Neural progenitor cell (in vitro differentiated cells): ENCODE results near the gene OSGIN1. TPM values are rescaled to one million over a fixed set of nuclear protein-coding genes. Genes with fewer than 3 reads are reported as not detected.
A peak's percentile ranks its signal among the peaks of the same experiment; 100 is the strongest.

Experiments
- DNase-seq: peaks from one replicate; pipeline ENCODE4 v3.0.0-alpha.2; 2016; ENCODE audit warnings: low spot score
- H2AFZ ChIP-seq: fragments of 200-600 bp; sonication (generic); replicated peaks from 2 replicates; pipeline ENCODE4 v1.6.1; 2016; ENCODE audit warnings: antibody characterized with exemption
- H3F3A ChIP-seq: fragments of 200-600 bp; sonication (generic); 2 replicates; pipeline ENCODE4 v1.6.1; 2016; ENCODE audit warnings: antibody characterized with exemption, low read depth
- H3K27ac ChIP-seq: fragments of 200-600 bp; sonication (generic); 2 replicates; pipeline ENCODE4 v1.5.1; 2016; ENCODE audit warnings: mild to moderate bottlenecking
- H3K27me3 ChIP-seq: fragments of 200-600 bp; sonication (generic); 2 replicates; pipeline ENCODE4 v1.6.1; 2016; ENCODE audit warnings: mild to moderate bottlenecking, moderate library complexity
- H3K36me3 ChIP-seq: fragments of 200-600 bp; sonication (generic); 2 replicates; pipeline ENCODE4 v1.5.1; 2016
- H3K4me1 ChIP-seq: fragments of 200-600 bp; sonication (generic); 2 replicates; pipeline ENCODE4 v1.6.1; 2016; ENCODE audit warnings: mixed run types
- H3K4me2 ChIP-seq: fragments of 200-600 bp; sonication (generic); 2 replicates; pipeline ENCODE4 v1.6.1; 2016
- H3K4me3 ChIP-seq: fragments of 200-600 bp; sonication (generic); 2 replicates; pipeline ENCODE4 v1.5.1; 2016
- H3K79me2 ChIP-seq: fragments of 200-600 bp; sonication (generic); 2 replicates; pipeline ENCODE4 v1.6.1; 2016; ENCODE audit warnings: low read depth
- H3K9ac ChIP-seq: fragments of 200-600 bp; sonication (generic); 2 replicates; pipeline ENCODE4 v1.6.1; 2016
- H3K9me3 ChIP-seq: fragments of 200-600 bp; sonication (generic); 2 replicates; pipeline ENCODE4 v1.5.1; 2016; ENCODE audit warnings: low read depth
- H4K20me1 ChIP-seq: fragments of 200-600 bp; sonication (generic); 2 replicates; pipeline ENCODE4 v1.6.1; 2016; ENCODE audit warnings: low read depth
- H3K27ac Mint-ChIP-seq: 3 replicates; pipeline ENCODE4 v1.8.0; 2021; ENCODE audit warnings: mixed read lengths
- H3K27me3 Mint-ChIP-seq: 2 replicates; pipeline ENCODE4 v1.8.0; 2022; ENCODE audit warnings: low read depth, mild to moderate bottlenecking, inconsistent platforms, moderate library complexity, mixed read lengths; ENCODE audit not compliant: insufficient read depth
- H3K36me3 Mint-ChIP-seq: 3 replicates; pipeline ENCODE4 v1.8.0; 2021; ENCODE audit warnings: mixed read lengths
- H3K4me1 Mint-ChIP-seq: 3 replicates; pipeline ENCODE4 v1.8.0; 2021; ENCODE audit warnings: mixed read lengths
- H3K4me3 Mint-ChIP-seq: 3 replicates; pipeline ENCODE4 v1.8.0; 2021; ENCODE audit warnings: mild to moderate bottlenecking, moderate library complexity, mixed read lengths
- H3K9me3 Mint-ChIP-seq: 3 replicates; pipeline ENCODE4 v1.8.0; 2020; ENCODE audit warnings: mixed read lengths
- CTCF ChIP-seq: fragments of 200-600 bp; sonication (generic); IDR thresholded peaks from 2 replicates; pipeline ENCODE4 v1.5.1; 2017; ENCODE audit warnings: antibody characterized with exemption, mild to moderate bottlenecking
- EZH2 ChIP-seq: fragments of 200-600 bp; sonication (generic); IDR thresholded peaks from 2 replicates; pipeline ENCODE4 v1.6.1; 2017; ENCODE audit warnings: antibody characterized with exemption, mild to moderate bottlenecking, moderate library complexity
- EZH2phosphoT487 ChIP-seq: fragments of 200-600 bp; sonication (generic); IDR thresholded peaks from 2 replicates; pipeline ENCODE4 v1.6.1; 2017; ENCODE audit warnings: antibody characterized with exemption
- total RNA-seq: library from RNA; depleted of rRNA; stranded (reverse); fragments of >200 nt; gene quantifications from 2 replicates; pipeline ENCODE4 v1.2.3, GENCODE V29; 2015; ENCODE audit warnings: low replicate concordance

OSGIN1 gene
- total RNA-seq, 1 donor from 2014 or later, result not detected

GRCh38 chr16:84003038-84003437 lies 50.0 kb downstream of the OSGIN1 start:
- H3F3A ChIP-seq, result no peaks in the 10 kb centered on the region
- H3K27me3 ChIP-seq, result no peaks in the 10 kb centered on the region
- H3K27me3 Mint-ChIP-seq, result peaks cover 2% of the 10 kb centered on the region
- no peaks in the 10 kb centered on the region for H3K79me2 ChIP-seq
- H4K20me1 ChIP-seq, result no peaks in the 10 kb centered on the region
- peaks cover 2% of the 10 kb centered on the region for H3K36me3 Mint-ChIP-seq
- H3K4me3 Mint-ChIP-seq, result no peak overlapping the region
- no peak overlapping the region for H3K27ac Mint-ChIP-seq
- no peaks in the 10 kb centered on the region for H3K36me3 ChIP-seq
- H3K9me3 ChIP-seq, result no peaks in the 10 kb centered on the region
- DNase-seq, result no peak
- no peak overlapping the region for H3K27ac ChIP-seq
- no peak for TF ChIP-seq EZH2phosphoT487
- no peak for TF ChIP-seq EZH2
- TF ChIP-seq CTCF, result no peak
- no peak overlapping the region for H3K4me2 ChIP-seq
- peaks cover 9% of the 10 kb centered on the region for H3K4me1 ChIP-seq
- no peak overlapping the region for H2AFZ ChIP-seq
- no peak overlapping the region for H3K9ac ChIP-seq
- H3K9me3 Mint-ChIP-seq, result no peaks in the 10 kb centered on the region
- H3K4me3 ChIP-seq, result no peak overlapping the region
- peaks cover 38% of the 10 kb centered on the region for H3K4me1 Mint-ChIP-seq

DNA sequence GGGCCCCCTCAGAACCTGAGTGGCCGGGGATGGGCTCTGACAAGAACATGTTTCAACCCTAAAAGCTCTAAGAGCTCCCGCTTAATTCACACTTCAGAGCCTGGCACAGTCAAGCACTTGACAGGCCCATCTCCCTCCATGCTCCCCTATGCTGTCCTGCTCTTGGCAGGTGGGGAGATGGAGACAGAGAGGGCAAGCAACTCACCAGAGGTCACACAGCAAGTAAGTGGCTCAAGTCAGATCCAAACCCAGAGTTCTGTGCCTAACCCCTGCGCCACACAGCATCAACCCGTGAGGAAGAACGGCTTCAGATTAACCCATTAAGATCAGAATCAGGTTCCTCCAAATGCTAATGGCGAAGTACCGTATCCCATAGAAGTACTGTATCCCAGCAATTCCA lies 51.4 kb downstream of the OSGIN1 start:
- H3K36me3 Mint-ChIP-seq, result peaks cover 2% of the 10 kb centered on the region
- no peak for DNase-seq
- Histone ChIP-seq H2AFZ (no peak overlapping the region), H3K27ac (no peak overlapping the region), H3K36me3 (no peaks in the 10 kb centered on the region), H3K79me2 (no peaks in the 10 kb centered on the region), H4K20me1 (no peaks in the 10 kb centered on the region), H3F3A (no peaks in the 10 kb centered on the region), H3K27me3 (no peaks in the 10 kb centered on the region), H3K9ac (no peak overlapping the region), H3K4me1 (peaks cover 9% of the 10 kb centered on the region), H3K4me3 (no peak overlapping the region), H3K4me2 (no peak overlapping the region), H3K9me3 (no peaks in the 10 kb centered on the region)
- no peak for TF ChIP-seq EZH2phosphoT487
- TF ChIP-seq EZH2, result no peak
- TF ChIP-seq CTCF, result no peak
- H3K27me3 Mint-ChIP-seq, result peaks cover 2% of the 10 kb centered on the region
- no peaks in the 10 kb centered on the region for H3K9me3 Mint-ChIP-seq
- no peak overlapping the region for H3K4me3 Mint-ChIP-seq
- peaks cover 32% of the 10 kb centered on the region for H3K4me1 Mint-ChIP-seq
- no peak overlapping the region for H3K27ac Mint-ChIP-seq

- H3K36me3 Mint-ChIP-seq, result no peaks in the 10 kb centered on the region
- H3K4me1 Mint-ChIP-seq, result peaks cover 28% of the 10 kb centered on the region
- no peaks in the 10 kb centered on the region for H3K36me3 ChIP-seq
- no peaks in the 10 kb centered on the region for H3K9me3 ChIP-seq
- H3K27ac Mint-ChIP-seq, result peak overlapping the region; percentile 88
- no peak overlapping the region for H3K4me3 ChIP-seq
- H3K27ac ChIP-seq, result no peak overlapping the region
- H4K20me1 ChIP-seq, result no peaks in the 10 kb centered on the region
- TF ChIP-seq EZH2 (no peak), EZH2phosphoT487 (no peak), CTCF (no peak)
- no peak overlapping the region for H3K4me3 Mint-ChIP-seq
- no peaks in the 10 kb centered on the region for H3K9me3 Mint-ChIP-seq
- no peak overlapping the region for H2AFZ ChIP-seq
- H3K4me2 ChIP-seq, result no peak overlapping the region
- H3K79me2 ChIP-seq, result no peaks in the 10 kb centered on the region
- H3F3A ChIP-seq, result no peaks in the 10 kb centered on the region
- peaks cover 9% of the 10 kb centered on the region for H3K4me1 ChIP-seq
- no peak for DNase-seq
- peaks cover 2% of the 10 kb centered on the region for H3K27me3 Mint-ChIP-seq
- no peak overlapping the region for H3K9ac ChIP-seq
- no peaks in the 10 kb centered on the region for H3K27me3 ChIP-seq
Observed at GRCh38 chr16:84005391-84005790, 52.4 kb downstream of the OSGIN1 start.

DNA sequence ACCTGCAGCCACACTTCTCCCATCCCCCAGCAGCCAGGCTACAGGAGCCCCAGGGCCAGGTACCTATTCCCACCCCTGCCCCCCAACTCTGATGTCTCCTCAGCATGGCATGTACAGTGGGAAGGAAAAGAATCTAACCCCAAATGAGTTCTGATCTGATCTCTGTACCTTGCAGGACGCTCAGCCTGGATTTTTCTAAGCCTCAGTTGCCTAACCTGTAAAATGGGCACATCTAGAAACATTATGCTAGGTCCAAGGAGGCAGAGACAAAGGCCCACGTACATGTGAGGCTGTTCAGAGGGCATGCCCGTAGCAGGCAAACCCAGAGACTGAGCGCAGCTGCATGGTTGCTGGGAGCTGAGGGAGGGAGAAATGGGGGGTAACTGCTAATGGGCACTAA lies 54.5 kb downstream of the OSGIN1 start:
- H3K27ac Mint-ChIP-seq, result no peak overlapping the region
- Histone ChIP-seq H3K27ac (no peak overlapping the region), H3K4me3 (no peak overlapping the region), H3F3A (no peaks in the 10 kb centered on the region), H4K20me1 (no peaks in the 10 kb centered on the region), H3K4me1 (no peaks in the 10 kb centered on the region), H3K27me3 (no peaks in the 10 kb centered on the region), H3K4me2 (no peak overlapping the region), H3K9ac (no peak overlapping the region), H3K79me2 (no peaks in the 10 kb centered on the region), H2AFZ (no peak overlapping the region), H3K9me3 (no peaks in the 10 kb centered on the region), H3K36me3 (no peaks in the 10 kb centered on the region)
- no peak overlapping the region for H3K4me3 Mint-ChIP-seq
- H3K4me1 Mint-ChIP-seq, result peaks cover 27% of the 10 kb centered on the region
- no peak for DNase-seq
- H3K9me3 Mint-ChIP-seq, result no peaks in the 10 kb centered on the region
- no peaks in the 10 kb centered on the region for H3K27me3 Mint-ChIP-seq
- H3K36me3 Mint-ChIP-seq, result no peaks in the 10 kb centered on the region
- no peak for TF ChIP-seq EZH2
- no peak for TF ChIP-seq CTCF
- TF ChIP-seq EZH2phosphoT487, result no peak
